Hepatocyte (in vitro differentiated cells): ENCODE results near the gene ANKRD40CL. TPM values are rescaled to one million over a fixed set of nuclear protein-coding genes. Genes with fewer than 3 reads are reported as not detected.

Experiments used
- DNase-seq: peaks from one replicate; pipeline ENCODE4 v3.0.0-alpha.2; 2016; ENCODE audit warnings: low spot score
- H2AFZ ChIP-seq: fragments of 200-600 bp; sonication (generic); 2 replicates; pipeline ENCODE4 v1.6.0; 2016; ENCODE audit warnings: antibody characterized with exemption, mild to moderate bottlenecking
- H3K27ac ChIP-seq: fragments of 200-600 bp; sonication (generic); 2 replicates; pipeline ENCODE4 v1.5.1; 2016; ENCODE audit warnings: mild to moderate bottlenecking
- H3K27me3 ChIP-seq: fragments of 200-600 bp; sonication (generic); 2 replicates; pipeline ENCODE4 v1.6.1; 2016
- H3K36me3 ChIP-seq: fragments of 200-600 bp; sonication (generic); replicated peaks from 2 replicates; pipeline ENCODE4 v1.5.1; 2016; ENCODE audit warnings: low read depth; ENCODE audit not compliant: insufficient read depth
- H3K4me1 ChIP-seq: fragments of 200-600 bp; sonication (generic); 2 replicates; pipeline ENCODE4 v1.5.1; 2016; ENCODE audit warnings: mild to moderate bottlenecking, moderate library complexity; ENCODE audit not compliant: insufficient read depth
- H3K4me2 ChIP-seq: fragments of 200-600 bp; sonication (generic); 2 replicates; pipeline ENCODE4 v1.6.0; 2016
- H3K4me3 ChIP-seq: fragments of 200-600 bp; sonication (generic); 2 replicates; pipeline ENCODE4 v1.5.1; 2016; ENCODE audit warnings: mild to moderate bottlenecking
- H3K79me2 ChIP-seq: fragments of 200-600 bp; sonication (generic); 2 replicates; pipeline ENCODE4 v1.6.0; 2017; ENCODE audit warnings: mild to moderate bottlenecking
- H3K9me2 ChIP-seq: fragments of 200-600 bp; sonication (generic); replicated peaks from 2 replicates; pipeline ENCODE4 v1.6.0; 2017; ENCODE audit warnings: mild to moderate bottlenecking; ENCODE audit not compliant: insufficient read depth
- H3K9me3 ChIP-seq: fragments of 200-600 bp; sonication (generic); 2 replicates; pipeline ENCODE4 v1.5.1; 2016; ENCODE audit warnings: low read depth, mild to moderate bottlenecking
- H4K20me1 ChIP-seq: fragments of 200-600 bp; sonication (generic); 2 replicates; pipeline ENCODE4 v1.6.0; 2016; ENCODE audit warnings: mild to moderate bottlenecking; ENCODE audit not compliant: insufficient read depth, poor library complexity, severe bottlenecking
- CTCF ChIP-seq: fragments of 200-600 bp; sonication (generic); IDR thresholded peaks from 2 replicates; pipeline ENCODE4 v1.5.1; 2016; ENCODE audit warnings: antibody characterized with exemption, mild to moderate bottlenecking; ENCODE audit not compliant: poor library complexity
- EZH2 ChIP-seq: fragments of 200-600 bp; sonication (generic); IDR thresholded peaks from 2 replicates; pipeline ENCODE4 v1.6.1; 2016; ENCODE audit warnings: antibody characterized with exemption, mild to moderate bottlenecking, borderline replicate concordance
- EZH2phosphoT487 ChIP-seq: fragments of 200-600 bp; sonication (generic); IDR thresholded peaks from one replicate; pipeline ENCODE4 v1.6.1; 2018; ENCODE audit warnings: antibody characterized with exemption, mild to moderate bottlenecking, low read depth, moderate library complexity; ENCODE audit not compliant: unreplicated experiment, severe bottlenecking
- WGBS: methylation state at CpG from one replicate; pipeline ENCODE4 v1.1.6; 2016; ENCODE audit warnings: low lambda C conversion rate; ENCODE audit errors: missing lambda C conversion rate; 5-methylcytosine and 5-hydroxymethylcytosine counted together
- polyA plus RNA-seq: library from polyadenylated mRNA; unstranded; fragments of >200 nt; fragmentation: Nextera tagmentation; extraction: Ambion mirVana; gene quantifications from 2 replicates; pipeline ENCODE4 v1.2.1, GENCODE V29; 2016
- total RNA-seq: library from RNA; depleted of rRNA; stranded (reverse); fragments of >200 nt; gene quantifications from 2 replicates; pipeline ENCODE4 v1.2.3, GENCODE V29; 2014

Gene ANKRD40CL
- total and polyA plus RNA-seq, 2 experiments from 2014 or later = 3.9 to 4.2 TPM

DNA sequence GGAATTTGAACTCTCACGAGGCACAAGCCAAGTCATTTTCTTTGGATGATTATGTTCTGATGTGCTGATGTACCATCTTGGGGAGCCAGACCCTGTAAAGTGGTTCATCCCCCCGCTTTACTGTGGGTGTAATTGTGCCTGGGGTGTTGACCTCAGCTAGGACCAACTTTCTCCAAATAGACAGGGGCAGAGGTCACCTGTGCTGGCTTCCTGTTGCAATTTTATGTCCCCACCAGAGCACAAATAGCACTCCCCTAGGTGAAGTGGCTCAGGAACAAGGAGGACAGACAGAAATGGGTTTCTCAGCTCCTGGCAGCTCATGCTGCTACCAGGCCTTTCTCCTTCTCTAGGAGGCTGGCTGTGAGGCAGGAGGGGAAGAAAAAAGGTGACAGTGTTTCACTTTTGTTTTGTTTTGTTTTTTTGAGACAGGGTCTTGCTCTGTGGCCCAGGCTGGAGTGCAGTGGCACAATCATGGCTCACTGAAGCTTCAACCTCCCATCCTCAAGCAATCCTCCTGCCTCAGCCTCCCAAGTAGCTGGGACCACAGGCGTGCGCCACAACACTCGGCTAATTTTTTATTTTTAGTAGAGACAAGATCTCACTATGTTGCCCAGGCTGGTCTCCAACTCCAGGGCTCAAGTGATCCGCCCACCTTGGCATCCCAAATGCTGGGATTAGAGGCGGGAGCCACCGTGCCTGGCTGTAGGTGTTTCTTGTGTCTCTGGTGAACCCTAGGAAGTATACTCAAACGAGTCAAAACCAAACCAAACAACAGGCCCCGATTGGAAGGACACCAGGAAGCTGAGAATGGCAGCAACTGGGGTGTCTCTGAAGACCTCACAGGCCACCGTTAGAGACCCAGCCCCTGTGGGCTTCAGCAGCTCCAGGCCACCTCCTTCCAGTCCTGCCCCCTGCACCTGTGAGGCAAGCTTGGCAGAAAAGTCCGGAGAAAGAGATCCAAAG, 35.6 kb upstream of the ANKRD40CL start:
- Histone ChIP-seq H3K4me3 (no peak overlapping the region), H3K27me3 (no peaks in the 10 kb centered on the region), H3K79me2 (no peaks in the 10 kb centered on the region), H3K4me1 (peaks cover 2% of the 10 kb centered on the region), H3K36me3 (no peaks in the 10 kb centered on the region), H4K20me1 (no peaks in the 10 kb centered on the region), H3K4me2 (no peak overlapping the region), H2AFZ (peak overlapping the region; percentile 15), H3K27ac (no peak overlapping the region), H3K9me2 (no peaks in the 10 kb centered on the region), H3K9me3 (no peaks in the 10 kb centered on the region)
- WGBS = 81% methylated on average over 12 of the region's 12 CpGs
- TF ChIP-seq EZH2 (no peak), CTCF (no peak), EZH2phosphoT487 (no peak)
- DNase-seq = no peak

- Histone ChIP-seq H3K4me1 (peaks cover 7% of the 10 kb centered on the region), H3K4me2 (no peak overlapping the region), H3K9me2 (no peaks in the 10 kb centered on the region), H3K27me3 (no peaks in the 10 kb centered on the region), H3K4me3 (no peak overlapping the region), H3K9me3 (no peaks in the 10 kb centered on the region), H3K27ac (no peak overlapping the region), H2AFZ (no peak overlapping the region), H4K20me1 (no peaks in the 10 kb centered on the region), H3K36me3 (no peaks in the 10 kb centered on the region), H3K79me2 (no peaks in the 10 kb centered on the region)
- no peak for TF ChIP-seq EZH2phosphoT487
- TF ChIP-seq EZH2 = no peak
- TF ChIP-seq CTCF = no peak
- WGBS = 95% methylated on average over 11 of the region's 12 CpGs
- DNase-seq = no peak
Measured at GRCh38 chr17:50800196-50800700, 32.9 kb upstream of the ANKRD40CL start.

DNA sequence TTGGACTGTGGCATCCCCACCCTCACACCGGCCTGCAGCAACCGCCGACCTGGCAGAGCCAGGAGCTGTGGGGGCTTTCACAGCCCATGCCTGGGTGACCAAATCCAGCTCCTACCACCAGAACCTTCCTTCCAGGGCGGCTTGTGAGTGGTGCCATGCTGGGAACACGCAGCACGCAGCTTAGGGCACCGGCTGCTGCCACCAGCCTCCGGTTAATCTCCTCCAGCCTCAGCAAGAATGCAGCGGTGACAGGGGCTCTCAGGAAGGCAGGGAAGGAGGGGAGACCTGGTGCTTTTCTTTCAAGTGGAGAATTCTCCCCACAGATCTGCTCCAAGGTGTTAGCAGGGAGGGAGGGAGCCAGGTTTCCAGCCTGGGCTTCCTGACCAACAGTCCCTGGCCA, 32.3 kb upstream of the ANKRD40CL start:
- no peaks in the 10 kb centered on the region for H4K20me1 ChIP-seq
- TF ChIP-seq EZH2phosphoT487 = no peak
- WGBS = 82% methylated on average over 9 of the region's 9 CpGs
- no peaks in the 10 kb centered on the region for H3K36me3 ChIP-seq
- H3K4me3 ChIP-seq = no peak overlapping the region
- no peaks in the 10 kb centered on the region for H3K27me3 ChIP-seq
- DNase-seq = no peak
- no peaks in the 10 kb centered on the region for H3K9me3 ChIP-seq
- no peak overlapping the region for H3K27ac ChIP-seq
- H3K79me2 ChIP-seq = no peaks in the 10 kb centered on the region
- H3K4me1 ChIP-seq = peaks cover 7% of the 10 kb centered on the region
- no peak overlapping the region for H3K4me2 ChIP-seq
- H3K9me2 ChIP-seq = no peaks in the 10 kb centered on the region
- H2AFZ ChIP-seq = no peak overlapping the region
